Mesendoderm (in vitro differentiated cells): Measurements from ENCODE around the gene DUSP16.

ENCODE experiments used
- DNase-seq: peaks from one replicate; pipeline ENCODE4 v3.0.0; 2013
- H2AK5ac ChIP-seq: 2 replicates; pipeline ENCODE4 v1.6.1; 2013; ENCODE audit warnings: low read length, inconsistent platforms
- H2BK120ac ChIP-seq: 2 replicates; pipeline ENCODE4 v1.6.1; 2013; ENCODE audit warnings: low read depth, mild to moderate bottlenecking, low read length, moderate library complexity, mixed read lengths
- H2BK15ac ChIP-seq: replicated peaks from 2 replicates; pipeline ENCODE4 v1.6.1; 2013; ENCODE audit warnings: low read depth, mild to moderate bottlenecking, moderate library complexity
- H2BK5ac ChIP-seq: 2 replicates; pipeline ENCODE4 v1.6.1; 2013; ENCODE audit warnings: low read length, inconsistent platforms
- H3K18ac ChIP-seq: 2 replicates; pipeline ENCODE4 v1.6.1; 2013; ENCODE audit warnings: mild to moderate bottlenecking, low read length, mixed read lengths
- H3K23ac ChIP-seq: one replicate; pipeline ENCODE4 v1.6.1; 2013; ENCODE audit warnings: low read length
- H3K27ac ChIP-seq: 2 replicates; pipeline ENCODE4 v1.5.1; 2013; ENCODE audit warnings: low read depth, mild to moderate bottlenecking, inconsistent platforms, low read length, moderate library complexity
- H3K27me3 ChIP-seq: 2 replicates; pipeline ENCODE4 v1.6.1; 2013; ENCODE audit warnings: low read length, control low read depth, mild to moderate bottlenecking, inconsistent platforms; ENCODE audit not compliant: insufficient read depth, poor library complexity
- H3K36me3 ChIP-seq: 2 replicates; pipeline ENCODE4 v1.6.1; 2013; ENCODE audit warnings: low read length, inconsistent platforms; ENCODE audit not compliant: control insufficient read depth, insufficient read depth
- H3K4ac ChIP-seq: one replicate; pipeline ENCODE4 v1.6.1; 2013; ENCODE audit warnings: low read depth, mild to moderate bottlenecking, low read length, moderate library complexity
- H3K4me1 ChIP-seq: 2 replicates; pipeline ENCODE4 v1.6.1; 2013; ENCODE audit warnings: low read depth, low read length, inconsistent platforms; ENCODE audit not compliant: control insufficient read depth
- H3K4me2 ChIP-seq: 2 replicates; pipeline ENCODE4 v1.6.1; 2013; ENCODE audit warnings: low read length
- H3K4me3 ChIP-seq: 2 replicates; pipeline ENCODE4 v1.5.1; 2013; ENCODE audit warnings: mild to moderate bottlenecking, low read length
- H3K56ac ChIP-seq: one replicate; pipeline ENCODE4 v1.6.1; 2013; ENCODE audit warnings: low read length
- H3K79me1 ChIP-seq: 2 replicates; pipeline ENCODE4 v1.6.1; 2013; ENCODE audit warnings: low read length, inconsistent platforms
- H3K79me2 ChIP-seq: 2 replicates; pipeline ENCODE4 v1.6.1; 2013; ENCODE audit warnings: mild to moderate bottlenecking, low read length; ENCODE audit not compliant: control insufficient read depth, insufficient read depth
- H3K9ac ChIP-seq: 2 replicates; pipeline ENCODE4 v1.6.1; 2013; ENCODE audit warnings: low read length, inconsistent platforms
- H4K5ac ChIP-seq: one replicate; pipeline ENCODE4 v1.6.1; 2013; ENCODE audit warnings: low read length
- H4K8ac ChIP-seq: one replicate; pipeline ENCODE4 v1.6.1; 2013; ENCODE audit warnings: low read depth, mild to moderate bottlenecking, control low read depth, low read length, moderate library complexity
- WGBS: extraction: QIAGEN DNeasy Blood & Tissue Kit; methylation state at CpG from one replicate; pipeline ENCODE4 v1.1.7; 2013; ENCODE audit warnings: low lambda C conversion rate, missing lambda C conversion rate; ENCODE audit not compliant: insufficient coverage; ENCODE audit errors: extremely low coverage; 5-methylcytosine and 5-hydroxymethylcytosine counted together

The DUSP16 gene

DNA sequence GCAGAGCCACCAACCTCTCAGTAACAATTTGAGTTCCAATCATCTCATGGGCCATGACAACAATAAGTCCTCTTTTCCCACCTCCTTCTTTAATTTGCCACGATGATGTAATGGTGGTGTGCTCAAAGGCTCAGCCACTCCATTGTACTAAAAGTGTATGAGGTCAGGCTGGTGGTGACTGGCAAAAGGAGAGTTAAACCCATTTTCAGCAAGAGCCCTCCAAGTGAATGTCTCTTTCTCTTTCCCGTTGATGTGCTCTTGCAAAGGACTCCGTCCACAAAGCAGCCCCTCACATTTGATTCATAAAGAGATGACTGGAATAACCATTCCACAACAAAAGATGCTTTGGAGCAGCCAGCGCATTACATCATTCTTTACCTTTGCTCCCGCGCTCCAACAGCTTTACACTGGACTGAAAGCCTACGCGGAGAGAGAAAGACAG is 41.6 kb downstream of the DUSP16 start:
- H3K4me3 ChIP-seq, result no peak overlapping the region
- H3K4me1 ChIP-seq, result peaks cover 3% of the 10 kb centered on the region
- H3K36me3 ChIP-seq, result no peaks in the 10 kb centered on the region
- no peak overlapping the region for H2BK120ac ChIP-seq
- H2BK15ac ChIP-seq, result no peak overlapping the region
- H3K23ac ChIP-seq, result no peak overlapping the region
- H3K9ac ChIP-seq, result no peak overlapping the region
- no peak overlapping the region for H2BK5ac ChIP-seq
- H3K27ac ChIP-seq, result no peak overlapping the region
- no peak overlapping the region for H3K56ac ChIP-seq
- H3K79me1 ChIP-seq, result peaks cover 5% of the 10 kb centered on the region
- no peak overlapping the region for H2AK5ac ChIP-seq
- DNase-seq, result no peak
- H3K18ac ChIP-seq, result no peak overlapping the region
- H4K5ac ChIP-seq, result no peak overlapping the region
- no peak overlapping the region for H4K8ac ChIP-seq
- WGBS, result no CpG with 5 or more reads among the region's 8 CpGs
- no peak overlapping the region for H3K4me2 ChIP-seq
- no peaks in the 10 kb centered on the region for H3K79me2 ChIP-seq
- H3K4ac ChIP-seq, result no peak overlapping the region
- no peaks in the 10 kb centered on the region for H3K27me3 ChIP-seq

DNA sequence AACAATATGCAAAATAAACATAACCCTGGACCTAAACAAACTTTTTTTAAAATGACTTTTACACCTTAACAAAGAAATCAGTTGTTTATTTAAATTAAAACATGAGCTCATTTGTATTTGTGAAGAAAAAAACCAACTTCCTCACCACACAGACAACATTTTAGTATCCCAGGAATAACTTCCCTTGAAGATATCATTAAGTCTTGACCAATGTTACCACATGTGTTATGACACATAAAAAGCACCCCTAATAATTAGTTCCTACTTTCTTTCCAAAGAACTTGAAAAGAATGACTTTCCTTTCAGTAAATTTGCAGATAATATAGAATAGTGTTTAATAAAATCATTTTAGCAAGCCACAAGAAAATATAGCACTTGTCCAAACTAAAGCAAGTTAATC is 42.4 kb downstream of the DUSP16 start:
- Histone ChIP-seq H3K56ac (no peak overlapping the region), H2BK15ac (no peak overlapping the region), H4K5ac (no peak overlapping the region), H3K79me2 (no peaks in the 10 kb centered on the region), H4K8ac (no peak overlapping the region), H3K27ac (no peak overlapping the region), H3K18ac (no peak overlapping the region), H3K36me3 (no peaks in the 10 kb centered on the region), H2BK120ac (no peak overlapping the region), H3K4me1 (peaks cover 3% of the 10 kb centered on the region), H3K4me2 (no peak overlapping the region), H3K27me3 (no peaks in the 10 kb centered on the region), H3K4me3 (no peak overlapping the region), H2BK5ac (no peak overlapping the region), H2AK5ac (no peak overlapping the region), H3K9ac (no peak overlapping the region), H3K79me1 (peaks cover 5% of the 10 kb centered on the region), H3K4ac (no peak overlapping the region), H3K23ac (no peak overlapping the region)
- no peak for DNase-seq

DNA sequence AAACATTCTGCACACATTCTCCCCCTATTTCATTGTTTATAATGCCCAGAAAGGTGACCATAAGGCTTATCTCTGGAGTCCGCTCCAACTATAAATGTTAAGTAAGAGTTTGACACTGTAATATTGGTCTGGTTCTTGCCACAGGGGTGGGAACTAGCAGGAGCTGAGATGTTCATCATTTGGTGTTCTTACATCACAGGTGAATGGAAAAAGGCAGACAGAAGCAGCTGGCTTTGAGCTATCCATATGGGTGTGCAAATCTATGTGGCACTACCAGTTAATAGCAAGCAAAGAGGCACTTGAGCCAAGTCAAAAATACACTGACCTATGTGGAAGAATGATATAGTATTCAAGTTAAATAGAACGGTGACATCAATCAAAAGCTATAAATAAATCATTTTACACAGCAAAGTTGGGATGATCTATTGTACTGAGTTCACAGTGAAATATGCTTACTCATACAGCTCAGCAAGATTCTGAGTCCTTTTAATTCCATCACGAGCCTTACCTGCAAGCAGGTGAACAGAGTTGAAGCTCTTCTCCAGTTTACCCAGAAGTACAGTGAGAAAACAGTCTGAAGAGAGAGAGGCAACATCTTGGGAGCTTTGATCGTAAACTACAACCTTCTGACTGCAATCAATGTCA is 43.2 kb downstream of the DUSP16 start:
- Histone ChIP-seq H2BK5ac (no peak overlapping the region), H2BK15ac (no peak overlapping the region), H2BK120ac (no peak overlapping the region), H3K36me3 (no peaks in the 10 kb centered on the region), H3K4me2 (no peak overlapping the region), H3K4ac (no peak overlapping the region), H4K8ac (no peak overlapping the region), H3K27me3 (no peaks in the 10 kb centered on the region), H3K79me1 (peaks cover 5% of the 10 kb centered on the region), H3K4me1 (peaks cover 3% of the 10 kb centered on the region), H2AK5ac (no peak overlapping the region), H3K18ac (no peak overlapping the region), H3K27ac (no peak overlapping the region), H3K23ac (no peak overlapping the region), H3K79me2 (no peaks in the 10 kb centered on the region), H3K9ac (no peak overlapping the region), H3K56ac (no peak overlapping the region), H3K4me3 (no peak overlapping the region), H4K5ac (no peak overlapping the region)
- WGBS, result no CpG with 5 or more reads among the region's 4 CpGs
- DNase-seq, result no peak

DNA sequence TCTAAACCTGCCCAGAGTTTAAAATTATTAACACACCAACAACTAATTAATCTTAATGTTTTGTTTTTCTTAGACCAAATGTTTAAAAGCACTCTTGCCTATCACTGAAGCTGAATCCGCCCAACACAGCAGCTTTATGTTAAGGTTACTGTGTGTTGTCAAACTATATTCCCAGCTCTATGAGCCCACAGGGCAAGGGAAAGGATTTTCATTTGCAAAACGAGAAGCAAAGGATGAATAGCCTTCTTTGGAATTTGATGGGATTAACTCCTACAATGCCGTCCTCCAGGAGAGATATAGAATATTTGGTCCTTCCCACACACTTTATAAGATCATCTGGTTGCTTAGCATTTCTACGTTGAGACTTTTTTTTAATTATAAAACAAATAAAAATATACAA is 43.7 kb downstream of the DUSP16 start:
- Histone ChIP-seq H3K27me3 (no peaks in the 10 kb centered on the region), H2BK120ac (no peak overlapping the region), H3K4me3 (no peak overlapping the region), H2AK5ac (no peak overlapping the region), H2BK5ac (no peak overlapping the region), H3K36me3 (no peaks in the 10 kb centered on the region), H3K18ac (no peak overlapping the region), H4K8ac (no peak overlapping the region), H3K9ac (no peak overlapping the region), H3K23ac (no peak overlapping the region), H4K5ac (no peak overlapping the region), H3K4me2 (no peak overlapping the region), H3K27ac (no peak overlapping the region), H2BK15ac (no peak overlapping the region), H3K79me1 (peaks cover 4% of the 10 kb centered on the region), H3K4ac (no peak overlapping the region), H3K56ac (no peak overlapping the region), H3K79me2 (no peaks in the 10 kb centered on the region), H3K4me1 (peaks cover 3% of the 10 kb centered on the region)
- WGBS, result no CpG with 5 or more reads among the region's 4 CpGs
- DNase-seq, result no peak

DNA sequence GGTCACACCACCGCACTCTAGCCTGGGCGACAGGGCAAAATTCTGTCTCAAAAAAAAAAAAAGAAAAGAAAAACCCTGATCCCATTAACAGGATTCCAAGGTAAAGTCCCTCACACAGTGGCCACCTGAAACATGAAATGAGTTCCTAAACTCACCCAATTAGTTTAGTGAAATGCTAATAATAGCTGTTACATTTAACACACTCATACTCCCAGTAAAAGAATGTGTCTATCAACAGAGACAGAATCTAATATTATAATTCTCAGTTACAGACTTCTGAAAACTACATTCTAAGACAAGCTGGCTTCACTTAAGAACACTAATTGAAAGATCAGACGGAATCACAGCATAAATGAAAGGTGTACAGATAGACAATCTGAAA is 44.2 kb downstream of the DUSP16 start:
- H3K79me1 ChIP-seq, result peaks cover 2% of the 10 kb centered on the region
- H3K79me2 ChIP-seq, result no peaks in the 10 kb centered on the region
- H3K27me3 ChIP-seq, result no peaks in the 10 kb centered on the region
- no peak overlapping the region for H3K4me3 ChIP-seq
- peaks cover 3% of the 10 kb centered on the region for H3K4me1 ChIP-seq
- no peak overlapping the region for H2AK5ac ChIP-seq
- H4K5ac ChIP-seq, result no peak overlapping the region
- no peak overlapping the region for H3K9ac ChIP-seq
- no peak overlapping the region for H3K18ac ChIP-seq
- H3K23ac ChIP-seq, result no peak overlapping the region
- no peak overlapping the region for H3K4ac ChIP-seq
- H4K8ac ChIP-seq, result no peak overlapping the region
- no peak overlapping the region for H3K27ac ChIP-seq
- H2BK15ac ChIP-seq, result no peak overlapping the region
- no peaks in the 10 kb centered on the region for H3K36me3 ChIP-seq
- no peak for DNase-seq
- no peak overlapping the region for H2BK120ac ChIP-seq
- H2BK5ac ChIP-seq, result no peak overlapping the region
- WGBS, result no CpG with 5 or more reads among the region's 3 CpGs
- H3K4me2 ChIP-seq, result no peak overlapping the region
- H3K56ac ChIP-seq, result no peak overlapping the region

DNA sequence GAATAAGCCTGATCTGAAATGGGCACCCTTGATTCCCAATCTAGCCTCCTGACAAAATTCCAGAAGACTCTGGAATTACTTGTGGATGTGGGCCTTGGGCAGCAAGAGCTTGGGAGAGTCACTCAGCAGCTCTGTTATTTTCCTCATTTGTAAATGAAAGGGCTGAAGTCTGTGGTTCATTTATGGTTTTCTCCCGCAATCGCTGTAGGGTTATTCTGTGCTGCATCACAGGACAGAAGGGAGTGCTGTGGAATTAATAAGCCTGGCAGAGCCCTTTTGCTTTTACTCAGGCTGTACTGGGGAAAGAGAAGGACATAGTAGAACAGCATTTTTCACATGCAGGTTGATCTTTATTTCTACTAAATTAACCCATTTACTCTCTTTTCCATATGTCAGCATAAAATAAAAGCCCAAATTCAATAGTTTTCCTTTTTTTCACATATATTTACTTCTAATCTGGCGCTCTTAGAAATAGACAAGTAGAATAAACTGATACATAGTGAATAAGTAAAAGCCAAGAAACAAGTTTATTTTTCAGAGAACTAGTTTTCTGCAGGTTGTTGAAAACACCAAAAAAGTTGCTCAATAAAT is 49.2 kb downstream of the DUSP16 start:
- Histone ChIP-seq H2AK5ac (no peak overlapping the region), H4K5ac (no peak overlapping the region), H2BK120ac (no peak overlapping the region), H3K27me3 (no peaks in the 10 kb centered on the region), H3K9ac (no peak overlapping the region), H3K56ac (no peak overlapping the region), H3K4me1 (no peaks in the 10 kb centered on the region), H2BK5ac (no peak overlapping the region), H2BK15ac (no peak overlapping the region), H4K8ac (no peak overlapping the region), H3K18ac (no peak overlapping the region), H3K4me3 (no peak overlapping the region), H3K4ac (no peak overlapping the region), H3K79me2 (peaks cover 3% of the 10 kb centered on the region), H3K36me3 (no peaks in the 10 kb centered on the region), H3K4me2 (no peak overlapping the region), H3K23ac (no peak overlapping the region), H3K79me1 (peaks cover 2% of the 10 kb centered on the region), H3K27ac (no peak overlapping the region)
- DNase-seq, result no peak
- no CpG with 5 or more reads among the region's 3 CpGs for WGBS
